Measurements from ENCODE around the gene IGSF3.

- TF ChIP-seq EP300 (IDR thresholded peaks at IDR 0.05) (no peak), POLR2A (IDR thresholded peaks at IDR 0.05; ENCODE audit: low read depth) (no peak), CTCF (IDR thresholded peaks at IDR 0.05) (no peak), POLR2AphosphoS5 (IDR thresholded peaks at IDR 0.05) (no peak)
These were observed 139.0 kb downstream of the IGSF3 start for GRCh38 chr1:116528329-116529083.
